Measurements from ENCODE around the gene KCNK16. TPM values are rescaled to one million over a fixed set of nuclear protein-coding genes. Genes with fewer than 3 reads are reported as not detected.

The KCNK16 gene
- total RNA-seq, 1 donor: not detected

DNA sequence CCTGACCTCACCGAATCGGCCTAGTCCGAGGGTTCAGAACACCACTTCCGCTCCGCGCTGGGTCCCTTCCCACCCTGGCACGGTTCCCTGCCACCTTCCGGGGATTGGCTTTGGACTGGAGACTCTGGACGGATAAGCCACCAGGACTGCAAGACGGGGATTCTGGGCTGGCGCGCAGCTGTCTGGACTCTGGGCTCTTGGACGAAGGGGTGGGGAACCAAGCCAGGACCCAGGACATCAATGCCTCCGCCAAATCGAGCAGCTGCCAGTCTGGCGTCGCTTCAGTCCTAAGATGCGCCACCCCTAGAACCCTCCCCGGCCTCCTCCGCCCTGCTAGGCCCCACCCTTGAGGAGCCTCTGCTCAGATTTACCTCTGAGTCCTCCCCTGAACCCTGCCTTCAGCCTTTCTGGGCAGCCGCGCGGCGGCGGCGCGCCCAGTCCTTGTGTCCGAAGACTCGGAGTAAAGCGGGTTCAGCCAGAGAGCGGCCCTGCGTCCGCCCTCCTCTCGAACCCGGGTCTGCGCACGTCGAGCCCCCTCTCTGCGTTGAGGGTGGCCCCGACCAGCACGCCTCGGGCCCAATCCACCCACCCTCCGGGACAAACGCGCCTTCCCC lies 9.5 kb downstream of the KCNK16 start:
- TF ChIP-seq, protein P1, sequence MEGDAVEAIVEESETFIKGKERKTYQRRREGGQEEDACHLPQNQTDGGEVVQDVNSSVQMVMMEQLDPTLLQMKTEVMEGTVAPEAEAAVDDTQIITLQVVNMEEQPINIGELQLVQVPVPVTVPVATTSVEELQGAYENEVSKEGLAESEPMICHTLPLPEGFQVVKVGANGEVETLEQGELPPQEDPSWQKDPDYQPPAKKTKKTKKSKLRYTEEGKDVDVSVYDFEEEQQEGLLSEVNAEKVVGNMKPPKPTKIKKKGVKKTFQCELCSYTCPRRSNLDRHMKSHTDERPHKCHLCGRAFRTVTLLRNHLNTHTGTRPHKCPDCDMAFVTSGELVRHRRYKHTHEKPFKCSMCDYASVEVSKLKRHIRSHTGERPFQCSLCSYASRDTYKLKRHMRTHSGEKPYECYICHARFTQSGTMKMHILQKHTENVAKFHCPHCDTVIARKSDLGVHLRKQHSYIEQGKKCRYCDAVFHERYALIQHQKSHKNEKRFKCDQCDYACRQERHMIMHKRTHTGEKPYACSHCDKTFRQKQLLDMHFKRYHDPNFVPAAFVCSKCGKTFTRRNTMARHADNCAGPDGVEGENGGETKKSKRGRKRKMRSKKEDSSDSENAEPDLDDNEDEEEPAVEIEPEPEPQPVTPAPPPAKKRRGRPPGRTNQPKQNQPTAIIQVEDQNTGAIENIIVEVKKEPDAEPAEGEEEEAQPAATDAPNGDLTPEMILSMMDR (IDR thresholded peaks at IDR 0.05; ENCODE audit: insufficient read depth, low read depth, low read length): no peak
- H3K4me3 ChIP-seq (ENCODE audit: low read depth, low read length): no peak overlapping the region
- no peak for DNase-seq (ENCODE audit: low read depth)

DNA sequence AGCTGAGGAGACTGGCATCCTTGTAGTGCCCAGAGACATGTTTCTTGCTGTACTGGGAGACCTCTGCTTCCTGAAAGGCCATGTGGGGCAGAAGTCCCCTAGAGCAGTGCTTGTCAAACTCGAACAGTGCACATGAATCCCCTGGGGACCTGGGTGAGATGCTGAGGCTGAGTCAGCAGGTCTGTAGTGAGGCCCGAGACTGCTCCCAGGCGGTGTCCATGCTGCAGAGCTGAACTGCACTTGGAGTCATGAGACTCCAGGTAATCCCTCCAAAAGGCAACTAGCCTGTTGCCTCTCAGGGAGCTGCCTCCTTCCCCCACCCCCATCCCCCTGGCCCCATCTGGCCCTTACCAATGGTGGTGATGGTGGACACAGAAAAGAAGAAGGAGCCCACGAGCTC lies 12.0 kb downstream of the KCNK16 start:
- TF ChIP-seq, protein P1 (IDR thresholded peaks at IDR 0.05; ENCODE audit: insufficient read depth, low read depth, low read length): no peak
- DNase-seq (ENCODE audit: low read depth): no peak
- no peak overlapping the region for H3K4me3 ChIP-seq (ENCODE audit: low read depth, low read length)

DNA sequence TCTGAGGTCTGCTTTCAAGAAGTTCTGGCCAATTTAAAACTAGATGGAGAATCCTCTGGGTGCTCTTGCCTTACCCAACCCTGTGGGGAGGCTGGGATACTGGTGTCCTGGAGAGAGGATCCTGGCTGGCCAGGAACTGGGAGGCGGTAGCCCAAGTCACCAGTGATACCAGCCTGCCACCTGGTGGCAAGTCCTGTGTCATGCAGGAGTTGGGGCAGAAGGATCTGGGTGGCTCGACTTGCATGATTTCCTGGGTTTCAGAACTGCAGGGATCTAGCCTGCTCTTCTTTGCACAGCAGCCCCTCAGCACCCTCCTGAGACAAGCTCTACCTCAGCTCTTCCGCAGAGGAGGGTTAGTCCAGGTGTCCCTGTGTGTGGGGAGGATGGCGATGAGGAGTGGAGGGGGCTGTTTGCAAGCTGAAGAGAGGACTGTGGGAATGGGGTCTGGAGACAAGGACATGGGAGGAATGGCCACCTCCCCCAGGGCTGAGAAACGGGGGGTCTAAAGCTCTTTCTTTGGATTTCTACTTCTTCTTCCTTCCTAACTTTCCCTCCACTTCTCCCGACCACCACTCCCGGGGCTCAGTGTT lies 12.5 kb downstream of the KCNK16 start:
- no peak overlapping the region for H3K4me3 ChIP-seq (ENCODE audit: low read depth, low read length)
- TF ChIP-seq, protein P1 (IDR thresholded peaks at IDR 0.05; ENCODE audit: insufficient read depth, low read depth, low read length): peak; percentile 90
- peak; percentile 65 for DNase-seq (ENCODE audit: low read depth)

DNA sequence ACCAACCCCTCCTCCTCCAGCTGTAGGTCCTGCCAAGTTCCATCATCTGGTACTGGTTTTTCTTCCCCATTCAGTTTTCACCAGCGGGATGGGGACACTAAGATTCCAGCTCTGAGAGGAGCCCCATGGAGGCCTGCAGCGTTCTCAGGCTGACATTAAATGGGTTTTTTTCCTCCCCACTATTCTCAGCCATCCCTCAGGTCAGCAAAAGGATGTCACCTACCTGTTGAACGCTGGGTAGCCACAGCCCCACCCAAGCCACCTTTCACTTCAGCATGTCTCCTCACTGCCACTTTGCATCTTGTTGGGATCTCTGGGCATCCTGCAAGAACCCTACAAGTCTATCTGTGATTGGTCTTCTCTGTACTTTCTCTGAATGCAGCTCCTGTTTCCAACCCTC lies 15.0 kb downstream of the KCNK16 start:
- no peak overlapping the region for H3K4me3 ChIP-seq (ENCODE audit: low read depth, low read length)
- no peak for DNase-seq (ENCODE audit: low read depth)
- TF ChIP-seq, protein P1 (IDR thresholded peaks at IDR 0.05; ENCODE audit: insufficient read depth, low read depth, low read length): no peak

DNA sequence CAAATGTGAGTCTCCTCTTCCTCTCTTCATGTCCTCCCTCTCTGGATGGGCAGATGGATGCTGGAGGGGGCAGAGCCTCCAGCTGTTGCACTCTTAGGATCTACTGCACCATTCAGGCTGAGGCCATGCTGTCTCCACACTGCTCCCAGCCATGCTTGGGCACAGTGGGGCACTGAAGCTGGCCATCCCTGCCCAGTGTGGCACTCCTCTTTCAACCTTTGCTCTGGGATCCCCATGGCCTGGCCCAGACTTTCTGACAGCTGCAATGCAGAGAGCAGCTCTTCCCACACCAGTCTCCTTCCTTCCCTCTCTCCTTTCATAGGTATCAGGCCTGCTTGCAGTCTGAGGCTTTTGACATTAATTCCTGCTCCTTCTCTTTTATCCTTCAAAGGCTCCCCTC lies 17.6 kb downstream of the KCNK16 start:
- no peak for DNase-seq (ENCODE audit: low read depth)
- H3K4me3 ChIP-seq (ENCODE audit: low read depth, low read length): no peak overlapping the region
- TF ChIP-seq, protein P1 (IDR thresholded peaks at IDR 0.05; ENCODE audit: insufficient read depth, low read depth, low read length): no peak

DNA sequence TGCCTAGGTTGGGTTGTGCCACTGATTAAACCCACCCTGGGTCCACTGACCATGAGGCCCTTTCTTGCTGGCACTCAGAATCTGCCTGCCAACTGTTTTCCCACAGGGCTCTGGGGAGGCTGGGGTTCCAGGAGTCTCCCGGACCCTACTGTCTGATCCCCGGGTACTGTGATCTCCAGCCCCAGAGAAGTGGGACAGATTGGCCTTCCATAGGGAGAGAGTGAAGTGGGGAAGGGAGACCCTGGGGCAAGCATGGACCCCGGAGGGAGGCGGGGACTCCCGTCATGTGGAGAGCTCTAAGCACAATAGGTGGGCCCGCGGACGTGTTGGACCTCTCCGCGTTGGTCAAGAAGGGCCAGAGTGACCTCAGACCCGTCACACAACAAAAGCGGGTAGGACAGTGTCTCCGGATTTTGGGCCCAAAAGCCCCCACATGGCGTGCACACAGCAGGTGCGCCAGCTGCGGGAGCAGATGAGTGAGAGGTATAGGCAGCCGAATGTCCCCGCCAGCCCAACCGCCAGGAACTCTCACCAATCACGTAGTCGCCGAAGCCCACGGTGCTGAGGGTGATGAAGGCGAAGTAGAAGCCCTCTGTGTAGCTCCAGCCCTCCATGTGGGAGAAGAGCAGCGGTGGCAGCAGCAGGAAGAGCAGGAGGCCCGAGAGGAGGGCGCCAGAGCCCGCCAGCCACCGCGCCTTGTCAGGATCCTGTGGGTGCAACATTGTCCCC lies 18.9 kb downstream of the KCNK16 start:
- no peak for DNase-seq (ENCODE audit: low read depth)
- TF ChIP-seq, protein P1 (IDR thresholded peaks at IDR 0.05; ENCODE audit: insufficient read depth, low read depth, low read length): no peak

More for the DNA sequence above, 18.9 kb downstream of the KCNK16 start:
- H3K4me3 ChIP-seq (ENCODE audit: low read depth, low read length): no peak overlapping the region

All from fibroblast of villous mesenchyme (primary cell).